HG02973 (cell line): Measurements from ENCODE around the gene SRPK3.

Experiments used
- ATAC-seq: cut with Tn5 transposase; IDR thresholded peaks from one replicate; pipeline ENCODE4 v1.9.1; 2021; ENCODE audit warnings: moderate library complexity; ENCODE audit not compliant: unreplicated experiment

Gene SRPK3

GRCh38 chrX:153829799-153830639 is 49.2 kb downstream of the SRPK3 start, which contains the start of gene PDZD4:
TSS of gene PDZD4 (minus strand) at chrX:153830544. CDS start at chrX:153830298, 246 bp downstream.
- ATAC-seq = no peak

DNA sequence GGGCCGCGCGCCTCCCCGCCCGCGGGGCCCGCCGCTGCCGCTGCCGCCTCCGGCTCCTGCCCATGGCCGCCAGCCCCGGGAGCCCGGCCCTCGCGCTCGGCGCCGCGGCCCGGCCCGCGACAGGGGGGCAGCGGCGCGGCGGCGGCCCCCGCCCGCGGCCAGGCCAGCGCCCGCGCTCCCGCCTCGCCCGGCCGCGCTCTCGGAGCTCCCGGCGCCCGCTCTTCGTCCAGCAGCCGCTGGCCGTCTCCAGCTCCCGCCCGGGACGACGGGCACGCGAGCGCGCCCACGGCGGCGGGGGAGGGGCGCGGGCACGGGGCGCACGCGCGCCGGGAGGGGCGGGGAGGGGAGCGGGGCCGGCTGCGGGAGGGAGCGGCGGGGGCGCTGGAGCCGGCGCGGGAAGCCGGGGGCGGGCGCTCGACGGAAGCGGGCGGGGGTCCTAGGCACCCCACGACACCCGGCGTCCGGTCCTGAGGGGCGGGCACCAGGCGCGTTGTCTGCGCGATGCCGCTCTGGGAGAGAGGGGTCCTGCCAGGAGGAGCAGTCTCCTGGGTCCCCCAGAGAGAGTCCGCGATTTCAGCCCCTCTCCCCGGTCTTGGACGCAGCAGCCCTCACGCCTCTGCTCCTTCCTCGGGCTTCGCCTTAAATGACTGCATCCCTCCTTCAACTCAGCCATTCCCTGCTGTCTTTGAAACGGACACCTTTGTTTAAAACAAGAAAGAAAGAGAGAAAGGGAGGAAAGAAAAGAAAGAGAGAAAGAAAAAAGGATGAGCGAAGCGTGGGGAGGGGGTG is 50.0 kb downstream of the SRPK3 start:
- ATAC-seq = no peak

- ATAC-seq = no peak
Measured at GRCh38 chrX:153831429-153832150, 50.7 kb downstream of the SRPK3 start.

GRCh38 chrX:153832728-153833127 is 51.9 kb downstream of the SRPK3 start:
- no peak for ATAC-seq
